ENCODE measurements around the gene AVPR1A. TPM values are rescaled to one million over a fixed set of nuclear protein-coding genes. Genes with fewer than 3 reads are reported as not detected.

Gene AVPR1A
- not detected in 2 replicates for total RNA-seq

DNA sequence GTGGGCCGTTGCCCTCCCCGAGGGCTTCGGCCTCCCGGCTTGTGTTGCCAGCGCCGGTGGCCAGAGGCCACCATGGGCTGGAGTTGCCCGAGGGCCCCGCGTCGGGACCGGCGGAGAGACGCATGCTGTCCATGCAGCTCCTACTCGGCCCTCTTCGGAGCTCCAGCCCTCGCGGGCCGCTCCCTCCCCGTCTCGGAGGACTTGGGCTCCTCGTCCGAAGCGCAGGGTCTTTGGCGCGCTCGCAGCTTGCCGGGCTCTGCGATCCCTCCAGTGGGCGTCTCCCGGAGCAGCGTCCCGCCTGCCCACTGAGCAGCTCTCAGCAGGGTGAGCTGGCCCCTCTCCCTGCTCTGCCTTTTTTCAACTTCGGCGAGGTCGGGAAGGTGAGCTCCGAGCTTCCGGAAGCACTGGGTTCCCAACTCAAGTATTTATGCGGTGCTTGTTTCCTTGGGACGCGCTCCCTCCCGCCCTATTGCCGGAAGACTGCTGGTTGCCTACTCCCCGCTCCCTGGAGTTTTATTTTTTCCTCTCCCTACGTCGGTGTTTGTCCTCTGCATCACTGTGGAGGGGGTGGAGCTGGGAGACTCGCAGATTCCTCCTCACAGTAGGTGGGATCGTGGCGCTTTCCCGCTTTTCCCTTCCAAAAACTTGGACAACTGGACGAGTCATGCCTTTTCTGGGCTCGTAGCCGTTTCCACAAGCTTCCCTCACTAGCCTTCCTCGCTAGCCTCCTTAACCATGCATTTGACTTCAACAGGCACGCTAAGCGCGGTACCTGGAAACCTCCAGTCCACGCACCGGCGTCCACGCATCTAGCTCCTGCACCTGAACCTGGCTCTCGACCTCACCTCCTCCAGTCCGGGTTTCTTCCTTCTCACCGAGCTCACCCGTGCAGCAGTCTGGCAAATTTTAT lies at the start of gene AVPR1A:
Gene AVPR1A, minus strand, starts transcription at position 489 of the 910 bp plus-strand sequence. Its CDS starts 365 bp downstream, at position 124.

Other genes with a start within 250 kb of the AVPR1A start
- gene PPM1H, start 216.1 kb downstream of the AVPR1A start, total RNA-seq, result 1.3 and 4.3 TPM in 2 replicates